Natural killer cell (primary cell): ENCODE data around the gene PCK1. TPM values are rescaled to one million over a fixed set of nuclear protein-coding genes. Genes with fewer than 3 reads are reported as not detected.

Experiments used
- ATAC-seq, 3 donors: fragments of 150-1000 bp in 2 of 3; fragments of 200-7000 bp in 1 of 3; cut with Tn5 transposase; 1 replicate in 1 of 3; 2 replicates in 2 of 3; pipeline ENCODE4 v1.10.0; 2021; ENCODE audit warnings: mild to moderate bottlenecking in 2 of 3, moderate library complexity in 2 of 3
- DNase-seq, 2 donors: peaks; one replicate each; pipeline versions ENCODE4 v3.0.0 to v3.0.0-alpha.2; 2013 to 2021; ENCODE audit warnings: mixed read lengths in 1 of 2
- H3K27ac ChIP-seq: one replicate; pipeline ENCODE4 v1.5.1; 2013; ENCODE audit warnings: mild to moderate bottlenecking, low read length
- H3K27me3 ChIP-seq: one replicate; pipeline ENCODE4 v1.6.1; 2013; ENCODE audit warnings: low read length; ENCODE audit not compliant: control insufficient read depth, insufficient read depth
- H3K36me3 ChIP-seq: one replicate; pipeline ENCODE4 v1.6.1; 2013; ENCODE audit warnings: low read length; ENCODE audit not compliant: control insufficient read depth, insufficient read depth
- H3K4me1 ChIP-seq: one replicate; pipeline ENCODE4 v1.6.1; 2013; ENCODE audit warnings: low read length; ENCODE audit not compliant: control insufficient read depth, insufficient read depth
- H3K4me3 ChIP-seq: one replicate; pipeline ENCODE4 v1.5.1; 2013; ENCODE audit warnings: low read length
- H3K9me3 ChIP-seq: one replicate; pipeline ENCODE4 v1.6.1; 2013; ENCODE audit warnings: low read length; ENCODE audit not compliant: control insufficient read depth, insufficient read depth
- H3K27ac Mint-ChIP-seq, 2 donors: one replicate each; pipeline ENCODE4 v1.8.0; 2022; ENCODE audit warnings: mild to moderate bottlenecking in 2 of 2, mixed read lengths in 2 of 2, moderate library complexity in 1 of 2
- H3K27me3 Mint-ChIP-seq, 2 donors: one replicate each; pipeline ENCODE4 v1.8.0; 2022; ENCODE audit warnings: low read depth in 2 of 2, mixed read lengths in 2 of 2
- H3K36me3 Mint-ChIP-seq: one replicate; pipeline ENCODE4 v1.8.0; 2022; ENCODE audit warnings: mixed read lengths
- H3K4me1 Mint-ChIP-seq, 2 donors: one replicate each; pipeline ENCODE4 v1.8.0; 2022; ENCODE audit warnings: mixed read lengths in 2 of 2
- H3K4me3 Mint-ChIP-seq: one replicate; pipeline ENCODE4 v1.8.0; 2022; ENCODE audit warnings: mild to moderate bottlenecking, moderate library complexity, mixed read lengths
- H3K9me3 Mint-ChIP-seq, 2 donors: one replicate each; pipeline ENCODE4 v1.8.0; 2022; ENCODE audit warnings: mixed read lengths in 2 of 2
- CTCF ChIP-seq: fragments of 200-600 bp; IDR thresholded peaks from one replicate; pipeline ENCODE4 v1.8.0; 2022; ENCODE audit warnings: antibody characterized with exemption
- whole genome bisulfite sequencing: methylation state at CpG from one replicate; pipeline ENCODE4 v1.1.7; 2013; ENCODE audit warnings: missing lambda C conversion rate; ENCODE audit not compliant: insufficient coverage; 5-methylcytosine and 5-hydroxymethylcytosine counted together
- intact Hi-C: fragments of 100-400 bp; cut with micrococcal nuclease; formaldehyde crosslinking; loops from one replicate; pipeline ENCODE4 v1.14.2; 2022
- total RNA-seq, 4 donors: library from RNA; stranded (reverse); fragments of 120-200 nt in 1 of 4; gene quantifications; one replicate each; pipeline versions ENCODE4 v1.2.3 to v1.2.4, GENCODE V29; 2013 to 2022

PCK1 gene
- total RNA-seq, 3 donors from 2014 or later (not counting 1 experiment from before 2014, with no cell fraction given), result not detected

DNA sequence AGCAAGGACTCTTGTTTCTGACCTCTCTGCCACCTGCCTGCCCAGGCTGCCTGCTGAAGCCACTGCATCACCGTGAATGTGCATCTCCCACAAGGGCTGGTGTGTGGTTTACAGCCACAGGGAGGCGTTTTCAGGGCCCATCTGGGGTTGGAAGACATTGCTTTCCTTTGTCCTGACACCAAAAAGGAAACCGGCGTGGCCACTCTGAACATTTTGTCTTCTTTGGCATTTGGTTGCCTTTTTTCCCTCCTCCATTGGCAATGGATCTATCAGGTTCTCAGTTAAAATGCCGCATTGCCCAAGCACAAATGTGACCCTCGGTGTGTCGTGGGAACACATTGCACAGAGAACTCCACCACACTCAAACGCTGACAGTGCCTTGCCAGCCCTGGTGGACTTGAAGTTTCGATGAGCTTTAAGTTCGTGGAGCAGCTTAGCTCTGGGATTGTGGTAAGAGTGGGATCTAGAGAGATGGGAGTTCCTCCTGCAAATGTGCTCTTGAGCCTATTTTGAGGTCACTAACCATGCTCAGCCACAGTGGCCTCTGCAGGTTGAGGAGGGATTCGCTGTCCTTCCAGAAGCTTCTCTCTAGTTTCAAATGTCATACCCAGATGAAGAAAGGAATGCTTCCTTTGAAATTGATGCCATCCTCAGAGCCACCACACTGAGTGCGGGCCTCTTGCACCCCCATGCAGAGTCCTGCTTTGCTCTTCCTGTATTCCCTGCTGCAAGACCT lies 14.8 kb upstream of the PCK1 start:
- Mint-ChIP-seq H3K27ac (no peak overlapping the region), H3K4me3 (no peak overlapping the region), H3K9me3 (no peaks in the 10 kb centered on the region), H3K36me3 (no peaks in the 10 kb centered on the region), H3K4me1 (no peaks in the 10 kb centered on the region), H3K27me3 (peaks cover 8 to 44% of the 10 kb centered on the region in 2 donors)
- Histone ChIP-seq H3K4me1 (no peaks in the 10 kb centered on the region), H3K27ac (no peak overlapping the region), H3K27me3 (no peaks in the 10 kb centered on the region), H3K36me3 (no peaks in the 10 kb centered on the region), H3K9me3 (no peaks in the 10 kb centered on the region), H3K4me3 (no peak overlapping the region)
- 84% methylated on average over 12 of the region's 12 CpGs for WGBS
- no peak for ATAC-seq
- TF ChIP-seq CTCF, result no peak
- intact Hi-C loops, result no loop called here
- no peak for DNase-seq

DNA sequence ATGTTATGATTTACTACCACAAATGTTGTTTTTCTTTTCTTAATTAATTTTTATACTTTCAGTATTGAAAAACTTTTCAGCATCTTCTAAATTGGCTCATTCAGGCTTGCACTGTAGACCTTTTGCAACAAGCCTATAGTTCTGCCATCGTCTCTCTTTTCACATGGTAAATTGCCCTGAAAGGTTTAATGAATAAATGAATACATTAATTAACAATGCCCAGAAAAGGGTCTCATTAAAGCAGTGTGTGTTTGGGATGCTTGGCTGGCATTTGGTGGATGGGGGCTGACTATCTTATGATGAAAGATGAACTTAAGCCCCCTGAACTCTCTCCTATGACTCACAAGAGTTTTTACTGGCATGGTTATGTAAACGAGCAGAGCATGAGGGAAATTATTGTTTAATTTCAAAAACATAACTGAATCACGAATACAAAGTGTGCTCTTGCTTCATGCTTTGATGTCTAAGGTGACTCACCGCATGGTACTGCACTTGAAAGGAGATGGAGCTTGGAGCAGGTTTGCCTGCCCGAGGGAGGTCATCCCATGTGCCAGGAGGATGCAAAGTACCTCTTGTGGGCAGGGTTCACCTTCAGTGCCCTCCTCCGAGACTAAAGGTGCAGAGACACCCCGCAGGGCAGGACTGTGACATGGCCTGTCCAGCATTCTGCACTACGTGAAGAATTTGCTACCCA lies 13.8 kb upstream of the PCK1 start:
- ATAC-seq, result no peak
- Mint-ChIP-seq H3K4me3 (no peak overlapping the region), H3K4me1 (no peaks in the 10 kb centered on the region), H3K27me3 (peaks cover 8 to 43% of the 10 kb centered on the region in 2 donors), H3K36me3 (no peaks in the 10 kb centered on the region), H3K9me3 (no peaks in the 10 kb centered on the region), H3K27ac (no peak overlapping the region)
- Histone ChIP-seq H3K9me3 (no peaks in the 10 kb centered on the region), H3K27ac (no peak overlapping the region), H3K36me3 (no peaks in the 10 kb centered on the region), H3K4me1 (no peaks in the 10 kb centered on the region), H3K27me3 (no peaks in the 10 kb centered on the region), H3K4me3 (no peak overlapping the region)
- intact Hi-C loops, result no loop called here
- DNase-seq, result no peak
- no peak for TF ChIP-seq CTCF
- WGBS, result 84% methylated on average over 7 of the region's 8 CpGs

DNA sequence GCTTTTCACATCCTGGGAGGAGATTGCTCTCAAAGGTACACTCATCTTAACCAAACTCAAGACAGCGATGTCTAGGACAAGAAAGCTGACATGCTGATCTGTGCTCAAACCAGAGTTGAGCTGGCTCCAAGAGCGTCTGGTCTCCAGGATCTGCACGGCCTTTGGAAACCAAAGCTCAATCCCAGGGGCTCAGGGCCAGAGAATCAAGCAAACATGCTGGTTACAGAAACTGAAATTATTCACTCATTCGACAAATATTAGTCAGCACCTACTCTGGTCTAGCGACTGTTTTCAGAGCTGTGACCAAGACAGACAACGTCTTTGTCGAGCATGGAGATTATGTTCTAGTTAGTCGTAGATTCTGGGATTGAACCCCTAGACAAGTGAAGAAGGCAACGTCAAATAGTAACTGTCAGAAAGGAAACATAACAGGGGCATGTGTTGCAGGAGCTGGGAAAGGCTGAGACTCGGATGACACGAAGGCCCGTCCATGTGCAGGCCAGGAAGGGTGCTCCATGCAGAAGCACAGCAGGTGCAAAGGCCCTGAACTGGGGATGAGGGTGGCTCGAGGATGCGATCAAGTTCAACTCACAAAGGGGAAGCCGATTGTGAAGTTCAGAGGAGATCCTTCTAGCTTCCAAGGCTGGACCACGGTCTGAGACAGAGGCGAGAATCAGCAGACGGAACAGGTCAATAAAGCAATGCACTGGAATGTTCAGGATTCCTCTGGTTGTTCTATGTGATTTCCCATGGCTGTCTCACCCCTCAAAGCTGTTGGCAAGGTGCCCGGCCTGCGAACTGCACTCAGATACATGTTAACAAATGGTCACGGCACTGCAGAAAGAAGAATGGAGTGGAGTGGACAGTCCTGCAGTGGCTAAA lies 12.5 kb upstream of the PCK1 start:
- Mint-ChIP-seq H3K4me1 (no peaks in the 10 kb centered on the region), H3K27ac (no peak overlapping the region), H3K9me3 (no peaks in the 10 kb centered on the region), H3K4me3 (no peak overlapping the region), H3K27me3 (peaks cover 8 to 38% of the 10 kb centered on the region in 2 donors), H3K36me3 (no peaks in the 10 kb centered on the region)
- no peak overlapping the region for H3K4me3 ChIP-seq
- TF ChIP-seq CTCF, result no peak
- ATAC-seq, result no peak
- intact Hi-C loops, result no loop called here
- H3K36me3 ChIP-seq, result no peaks in the 10 kb centered on the region
- H3K9me3 ChIP-seq, result no peaks in the 10 kb centered on the region
- no peak overlapping the region for H3K27ac ChIP-seq
- 85% methylated on average over 21 of the region's 21 CpGs for WGBS
- no peaks in the 10 kb centered on the region for H3K27me3 ChIP-seq
- H3K4me1 ChIP-seq, result no peaks in the 10 kb centered on the region
- DNase-seq, result no peak
